GM21381 (cell line): ENCODE data around the gene MRPL27.
A peak's percentile ranks its signal among the peaks of the same experiment; 100 is the strongest.
"Not testable (repeated sequence)": the region's sequence is repeated elsewhere in the genome, so short reads cannot be mapped to it uniquely, and the experiment has no call there.

Source experiments
- ATAC-seq: cut with Tn5 transposase; IDR thresholded peaks from one replicate; pipeline ENCODE4 v1.9.1; 2021; ENCODE audit warnings: mild to moderate bottlenecking, moderate library complexity; ENCODE audit not compliant: unreplicated experiment

MRPL27 gene

DNA sequence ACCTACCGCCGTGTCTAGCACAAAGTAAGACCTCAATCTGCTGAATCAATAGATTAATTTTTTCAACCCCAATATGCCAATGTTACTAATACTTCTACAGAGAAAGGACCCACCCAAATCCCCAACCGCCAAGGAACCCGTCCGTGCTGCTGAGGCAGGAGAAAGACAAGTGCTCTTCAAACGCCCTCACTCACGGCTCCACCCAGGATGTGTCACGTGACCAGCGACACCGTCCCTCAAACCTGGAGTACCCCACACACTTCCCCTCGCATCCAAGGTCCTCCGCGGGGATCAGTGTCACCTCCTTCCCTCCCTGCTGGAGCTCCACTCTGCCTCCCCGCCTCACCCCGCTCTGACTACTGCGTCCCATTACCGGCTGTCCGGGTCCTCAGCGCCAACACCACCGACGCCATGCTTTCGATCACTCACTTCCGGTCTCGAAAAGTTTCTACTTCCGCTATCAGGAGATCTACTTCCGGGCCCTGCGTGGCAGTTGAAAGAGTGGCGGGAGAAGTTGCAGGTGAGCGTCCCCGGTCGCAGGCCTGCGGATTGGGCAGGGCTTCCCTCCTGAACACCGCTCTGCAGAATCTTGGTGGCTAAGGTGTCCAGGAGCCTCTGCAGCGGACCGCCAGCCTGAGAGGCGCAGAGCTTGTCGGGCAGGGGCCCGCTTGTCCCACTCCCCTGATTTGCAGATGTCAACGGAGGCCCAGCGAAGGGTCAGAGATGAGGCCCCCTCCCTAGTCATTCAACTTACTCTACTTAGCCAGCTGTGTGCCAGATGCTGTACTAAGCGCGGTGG, at the start of gene MRPL27, which contains the start of gene EME1:
TSS of gene MRPL27 (minus strand) at position 427 of the 799 bp plus-strand sequence. CDS start at position 413, 14 bp downstream.
TSS of gene EME1 (plus strand) at position 472 of the 799 bp plus-strand sequence. CDS start 1,980 bp downstream, outside the sequence.
- ATAC-seq, result peak; percentile 91

- no peak for ATAC-seq
These were observed 49.8 kb upstream of the MRPL27 start for GRCh38 chr17:50422738-50423137.

GRCh38 chr17:50421308-50422051, 48.5 kb upstream of the MRPL27 start:
- ATAC-seq, result no peak

DNA sequence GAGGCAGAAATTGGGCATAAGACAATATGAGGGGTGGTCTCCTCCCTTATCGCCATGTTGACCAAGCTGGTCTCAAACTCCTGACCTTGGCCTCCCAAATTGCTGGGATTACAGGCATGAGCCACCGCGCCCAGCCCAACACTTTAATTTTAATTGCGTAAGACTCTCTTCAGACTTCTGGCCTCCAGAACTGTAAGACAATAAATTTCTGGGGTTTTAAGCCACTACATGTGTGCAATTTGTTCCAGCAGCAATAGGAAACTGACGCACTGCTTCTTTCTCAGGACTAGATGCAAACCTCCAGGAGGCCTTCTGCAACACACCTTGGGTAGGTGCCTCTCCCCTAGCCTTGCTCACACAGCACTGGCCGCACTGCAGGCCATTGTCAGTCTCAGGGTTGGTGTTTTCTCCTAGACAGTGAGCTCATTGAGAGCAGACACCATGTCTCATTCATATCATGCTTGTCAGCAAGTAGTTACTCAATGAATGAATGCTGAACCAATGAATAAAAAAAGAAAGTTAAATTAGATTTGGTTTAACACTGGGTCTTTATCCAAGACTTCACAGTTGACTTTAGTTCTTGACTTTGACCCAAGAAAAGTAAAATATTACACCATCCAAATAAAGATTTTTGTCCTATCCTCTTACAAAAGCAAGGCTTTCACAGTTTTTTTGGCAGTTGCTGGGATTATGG, 47.6 kb upstream of the MRPL27 start:
- no peak for ATAC-seq

GRCh38 chr17:50419577-50419976, 46.6 kb upstream of the MRPL27 start:
- ATAC-seq, result not testable (repeated sequence)

- no peak for ATAC-seq
These were observed 41.8 kb upstream of the MRPL27 start for GRCh38 chr17:50414808-50415207.

DNA sequence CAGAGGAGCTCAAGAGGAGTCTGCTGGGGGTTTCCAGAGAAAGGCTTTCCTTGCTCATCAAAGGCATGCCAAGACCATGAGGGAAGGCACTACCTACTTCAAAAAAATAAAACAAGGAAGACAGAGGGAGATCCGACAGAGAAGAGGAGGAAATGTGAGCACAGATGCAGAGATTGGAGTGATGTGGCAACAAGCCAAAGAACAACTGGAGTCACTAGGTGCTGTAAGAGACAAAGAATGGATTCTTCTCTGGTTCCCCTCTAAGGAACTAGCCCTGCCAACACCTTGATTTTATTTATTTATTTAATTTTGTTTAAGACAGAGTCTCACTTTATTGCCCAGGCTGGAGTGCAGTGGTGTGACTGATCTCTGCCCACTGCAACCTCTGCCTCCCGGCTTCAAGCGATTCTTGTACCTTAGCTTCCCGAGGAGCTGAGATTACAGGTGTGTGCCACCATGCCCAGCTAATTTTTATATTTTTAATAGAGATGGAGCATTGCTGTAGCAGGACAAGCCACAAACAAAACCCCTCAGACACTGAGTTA, 39.3 kb upstream of the MRPL27 start:
- no peak for ATAC-seq

GRCh38 chr17:50407921-50408320, 34.9 kb upstream of the MRPL27 start:
- ATAC-seq, result no peak

DNA sequence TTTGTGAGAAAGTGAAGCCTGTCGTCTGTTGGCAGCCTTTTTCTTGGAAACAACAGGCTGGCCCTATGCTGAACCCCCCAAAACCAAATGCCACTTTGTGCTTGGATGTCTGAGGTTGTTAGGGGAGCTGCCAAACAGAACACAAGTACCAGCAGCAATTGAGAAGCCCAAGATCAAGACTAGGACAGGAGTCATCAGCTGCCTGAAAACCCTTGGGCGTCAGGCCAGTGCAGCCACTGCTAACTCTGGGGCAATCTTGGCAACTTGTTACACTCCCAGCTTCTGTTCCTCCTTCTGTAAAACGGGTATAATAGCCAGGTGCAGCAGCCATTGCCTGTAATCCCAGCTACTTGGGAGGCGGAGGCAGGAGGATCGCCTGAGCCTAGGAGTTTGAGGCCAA, 33.6 kb upstream of the MRPL27 start:
- no peak for ATAC-seq

DNA sequence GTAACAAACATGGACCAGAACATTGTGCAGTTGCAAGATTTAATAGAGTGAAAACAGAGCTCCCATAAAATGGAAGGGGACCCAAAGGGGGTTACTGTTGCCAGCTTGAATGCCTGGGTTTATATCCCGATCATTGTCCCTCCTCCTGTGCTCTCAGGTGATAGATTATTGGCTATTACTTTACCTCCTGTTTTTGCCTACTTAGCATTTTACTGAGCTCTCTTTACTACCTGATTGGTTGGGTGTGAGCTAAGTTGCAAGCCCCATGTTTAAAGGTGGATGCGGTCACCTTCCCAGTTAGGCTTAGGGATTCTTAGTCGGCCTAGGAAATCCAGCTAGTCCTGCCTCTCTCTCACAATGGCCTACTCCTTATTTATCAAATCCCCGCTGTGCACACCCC, 32.4 kb upstream of the MRPL27 start:
- ATAC-seq, result not testable (repeated sequence)

DNA sequence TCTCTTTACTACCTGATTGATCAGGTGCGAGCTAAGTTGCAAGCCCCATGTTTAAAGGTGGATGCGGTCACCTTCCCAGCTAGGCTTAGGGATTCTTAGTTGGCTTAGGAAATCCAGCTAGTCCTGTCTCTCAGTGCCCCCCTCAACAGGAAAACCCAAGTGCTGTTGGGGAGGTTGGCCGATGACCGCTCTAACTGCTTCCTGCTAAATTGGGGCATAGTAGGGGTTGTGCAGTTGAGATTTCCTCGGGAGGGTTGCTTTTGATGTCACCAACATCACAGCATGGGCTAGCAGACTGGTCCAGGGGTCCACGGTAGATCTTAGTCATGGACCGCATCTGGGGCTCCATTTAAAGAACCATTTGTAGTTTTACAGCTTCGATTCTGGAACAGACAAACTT, 26.6 kb upstream of the MRPL27 start:
- ATAC-seq, result not testable (repeated sequence)

- not testable (repeated sequence) for ATAC-seq
These were observed 25.7 kb upstream of the MRPL27 start for GRCh38 chr17:50398672-50399071.

DNA sequence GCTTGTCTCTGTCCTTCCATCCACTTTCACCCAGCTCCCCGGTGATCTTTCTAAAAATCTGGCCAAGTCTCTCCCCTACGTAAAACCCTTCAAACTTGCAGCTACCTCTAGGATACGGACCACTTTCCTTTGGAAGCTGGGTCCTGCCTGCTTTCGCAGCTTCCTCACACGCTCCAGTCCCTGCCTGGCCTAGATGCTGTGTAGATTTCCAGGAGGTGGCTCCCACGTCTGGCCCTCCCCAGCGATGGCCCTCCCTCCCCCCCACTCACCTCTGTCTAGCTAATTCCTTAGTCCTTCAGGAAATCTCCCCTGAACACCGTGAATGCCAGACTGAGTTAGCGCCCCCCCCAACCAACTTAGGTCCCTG, 24.9 kb upstream of the MRPL27 start:
- no peak for ATAC-seq

GRCh38 chr17:50397111-50397918, 24.3 kb upstream of the MRPL27 start, which contains the start of gene LRRC59:
Gene LRRC59 (minus strand): TSS chr17:50397523. CDS start chr17:50397317, 206 bp downstream.
- ATAC-seq, result peak; percentile 97

DNA sequence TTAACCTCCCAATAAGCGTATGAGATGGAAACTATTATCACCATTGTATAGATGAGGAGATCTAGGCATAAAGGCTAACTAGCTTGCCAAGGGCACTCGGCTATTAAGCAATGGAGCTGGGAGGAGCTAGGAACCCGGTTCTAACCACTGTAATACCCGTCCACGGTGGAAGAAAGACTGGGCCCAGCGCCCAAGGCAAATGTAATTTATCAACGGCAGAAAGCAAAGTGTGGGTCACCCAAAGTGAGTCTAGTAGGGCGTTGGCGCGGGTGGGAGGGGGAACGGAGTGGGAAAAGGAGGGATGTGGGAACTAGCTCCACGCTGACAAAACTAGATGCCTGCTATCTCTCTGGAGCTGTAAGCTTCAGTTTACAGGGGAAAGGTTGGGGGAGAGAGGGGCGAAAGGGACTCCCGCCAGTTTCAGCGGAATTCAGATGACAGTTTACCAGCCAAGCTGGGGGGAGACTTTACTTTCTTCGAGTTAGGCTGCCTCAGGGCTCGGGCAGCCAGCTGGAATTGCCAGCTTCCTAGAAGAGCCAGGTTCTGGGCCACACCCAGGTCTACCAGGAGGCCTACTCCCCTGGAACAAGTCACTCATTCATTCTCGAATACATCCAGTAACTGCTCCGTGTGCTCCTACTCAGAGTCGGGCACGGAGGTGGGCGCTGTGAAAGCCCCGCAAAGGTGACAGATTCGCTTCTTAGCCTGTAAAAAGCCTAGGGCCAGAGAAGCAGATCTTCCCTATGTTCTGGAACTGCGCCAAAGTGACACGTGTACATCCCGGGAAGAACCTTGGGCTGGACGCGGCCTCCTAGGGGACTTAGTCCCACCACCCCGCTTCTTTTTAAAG, 23.5 kb upstream of the MRPL27 start:
- no peak for ATAC-seq

DNA sequence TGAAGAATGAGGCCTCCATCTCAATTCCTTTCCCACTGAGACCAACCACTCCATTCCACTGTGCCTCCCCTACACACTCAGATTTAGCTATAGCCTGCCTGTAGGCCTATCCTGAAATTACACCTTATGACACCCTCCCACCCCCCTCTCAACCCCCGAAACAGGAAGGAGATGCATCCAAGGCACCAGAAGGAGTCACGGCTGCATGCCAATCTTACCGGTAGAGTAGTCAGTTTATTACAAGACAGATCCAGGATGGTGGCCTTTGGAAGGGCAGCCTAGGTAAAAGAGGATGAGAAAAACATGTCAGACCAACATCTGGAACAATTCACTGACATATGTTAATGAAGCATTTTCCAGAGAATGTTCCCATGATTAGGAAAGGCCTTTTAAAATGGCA, 21.7 kb upstream of the MRPL27 start:
- ATAC-seq, result no peak

- no peak for ATAC-seq
These were observed 20.7 kb upstream of the MRPL27 start for GRCh38 chr17:50393700-50394099.

DNA sequence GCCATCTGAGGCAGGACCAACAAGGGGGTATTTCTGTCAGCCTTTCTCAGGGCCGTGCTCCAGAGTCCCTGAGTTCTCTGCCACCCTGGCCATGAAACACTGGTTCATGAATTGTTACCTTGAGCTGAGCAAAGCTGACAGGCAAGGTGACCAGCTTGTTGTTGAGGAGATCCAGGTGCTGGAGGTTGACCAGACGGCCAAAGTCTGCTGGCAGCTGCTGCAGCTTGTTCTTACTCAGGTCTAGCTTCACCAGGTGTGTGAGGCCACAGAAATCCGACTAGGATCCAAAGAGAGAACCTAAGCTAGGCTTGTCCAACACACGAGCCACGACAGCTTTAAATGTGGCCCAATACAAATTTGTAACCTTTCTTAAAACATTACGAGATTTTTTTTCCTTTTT, 19.6 kb upstream of the MRPL27 start:
- no peak for ATAC-seq

GRCh38 chr17:50389534-50389933, 16.6 kb upstream of the MRPL27 start:
- ATAC-seq, result no peak
